Measurements from ENCODE around the gene GSTM3.

GSTM3 gene

DNA sequence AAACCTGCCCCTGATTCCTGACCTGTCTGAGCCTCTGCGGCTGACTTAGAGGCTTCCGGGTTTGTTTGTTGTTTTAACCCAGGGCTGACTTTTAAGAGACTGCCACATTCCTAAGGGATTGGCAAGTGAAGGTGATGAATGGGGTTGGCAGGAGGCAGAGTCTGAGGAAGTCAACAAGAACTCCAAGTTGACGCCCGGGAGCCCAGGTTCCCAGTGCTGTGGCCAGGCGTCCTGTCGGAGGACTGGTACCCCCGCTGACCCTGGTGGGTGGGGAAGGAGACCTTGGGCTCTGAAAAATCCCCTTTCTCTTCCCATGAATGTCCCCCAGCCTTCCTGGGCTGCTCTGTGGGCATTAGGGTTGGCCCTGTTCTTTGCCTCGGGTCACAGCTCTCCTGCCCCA is 42.6 kb upstream of the GSTM3 start:
- Histone ChIP-seq H3K9me3 (ENCODE audit: insufficient read depth, low read depth, low read length) (peaks cover 12% of the 10 kb centered on the region), H3K4me3 (ENCODE audit: low read length) (no peak overlapping the region), H3K36me3 (ENCODE audit: insufficient read depth, low read depth, low read length) (no peaks in the 10 kb centered on the region), H3K27me3 (ENCODE audit: insufficient read depth, low read length) (no peaks in the 10 kb centered on the region), H3K4me1 (ENCODE audit: insufficient read depth, low read length) (peaks cover 7% of the 10 kb centered on the region), H3K27ac (ENCODE audit: low read length) (no peak overlapping the region), H3K9ac (ENCODE audit: low read depth, low read length) (peak overlapping the region; percentile 24; the same call in 1 of the 2 replicates)

DNA sequence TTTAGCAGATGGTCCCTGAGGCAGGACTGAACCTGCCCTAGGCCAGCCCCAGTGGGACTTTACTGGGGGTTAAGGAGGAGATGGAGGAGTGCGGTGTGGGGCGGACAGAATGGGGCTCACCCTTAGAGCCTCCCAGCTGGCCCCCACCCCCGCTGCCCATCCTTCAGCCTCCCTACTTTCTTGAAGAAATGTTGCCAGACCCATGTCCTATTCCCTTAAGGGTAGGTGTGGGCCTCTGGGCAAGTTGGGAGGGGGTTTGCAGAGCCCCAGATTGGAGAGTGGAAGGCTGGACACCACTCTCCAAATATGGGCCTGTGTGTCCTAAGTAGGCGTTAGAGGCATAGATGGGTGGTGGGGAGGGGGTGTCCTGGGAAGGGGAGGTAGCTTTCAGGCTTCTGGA is 42.1 kb upstream of the GSTM3 start:
- Histone ChIP-seq H3K9me3 (ENCODE audit: insufficient read depth, low read depth, low read length) (peaks cover 12% of the 10 kb centered on the region), H3K9ac (ENCODE audit: low read depth, low read length) (peak overlapping the region; percentile 24; the same call in 1 of the 2 replicates), H3K36me3 (ENCODE audit: insufficient read depth, low read depth, low read length) (no peaks in the 10 kb centered on the region), H3K4me1 (ENCODE audit: insufficient read depth, low read length) (peaks cover 7% of the 10 kb centered on the region), H3K27ac (ENCODE audit: low read length) (no peak overlapping the region), H3K4me3 (ENCODE audit: low read length) (no peak overlapping the region), H3K27me3 (ENCODE audit: insufficient read depth, low read length) (no peaks in the 10 kb centered on the region)

DNA sequence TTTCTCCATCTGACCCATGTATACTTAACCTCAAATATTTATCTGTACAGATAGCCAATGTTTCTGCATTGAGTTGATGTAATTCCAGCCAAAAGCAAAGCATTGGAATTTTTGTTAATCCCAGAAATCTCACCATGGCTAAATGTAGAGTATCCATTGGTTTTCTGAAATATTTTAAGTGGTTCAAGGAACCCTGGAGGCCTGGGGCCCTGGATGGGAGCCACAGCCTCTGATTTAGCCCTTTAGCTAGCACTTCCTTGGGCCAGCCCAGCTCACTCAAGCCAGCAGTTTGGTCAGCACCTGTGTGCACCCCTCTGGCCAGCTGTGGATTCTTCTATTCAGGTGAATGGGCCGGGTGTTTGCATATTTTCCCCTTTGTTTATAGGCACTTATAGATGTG is 41.7 kb upstream of the GSTM3 start:
- no peak overlapping the region for H3K27ac ChIP-seq (ENCODE audit: low read length)
- no peak overlapping the region for H3K9ac ChIP-seq (ENCODE audit: low read depth, low read length)

DNA sequence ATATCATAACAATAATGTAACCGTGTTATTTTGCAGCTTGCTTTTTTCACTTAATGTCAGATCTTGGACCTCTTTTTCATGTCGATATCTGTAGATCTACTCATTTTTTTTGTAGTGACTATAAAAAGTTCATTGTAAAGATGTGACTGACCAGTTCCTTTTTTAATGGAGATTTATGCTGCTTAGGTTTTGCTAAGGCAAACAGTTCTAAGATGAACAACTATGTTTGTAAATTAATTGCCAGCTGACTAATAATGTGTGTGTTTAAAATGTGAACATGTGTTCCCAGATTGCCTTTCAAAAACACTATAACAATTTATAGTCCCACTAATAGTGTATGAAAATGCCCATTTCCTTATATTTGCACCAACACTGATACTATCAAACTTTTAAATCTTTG is 41.0 kb upstream of the GSTM3 start:
- Histone ChIP-seq H3K27me3 (ENCODE audit: insufficient read depth, low read length) (no peaks in the 10 kb centered on the region), H3K9me3 (ENCODE audit: insufficient read depth, low read depth, low read length) (peaks cover 12% of the 10 kb centered on the region), H3K4me1 (ENCODE audit: insufficient read depth, low read length) (peaks cover 7% of the 10 kb centered on the region), H3K4me3 (ENCODE audit: low read length) (no peak overlapping the region), H3K9ac (ENCODE audit: low read depth, low read length) (no peak overlapping the region), H3K36me3 (ENCODE audit: insufficient read depth, low read depth, low read length) (no peaks in the 10 kb centered on the region), H3K27ac (ENCODE audit: low read length) (no peak overlapping the region)

More for the DNA sequence above, 41.7 kb upstream of the GSTM3 start:
- Histone ChIP-seq H3K9me3 (ENCODE audit: insufficient read depth, low read depth, low read length) (peaks cover 12% of the 10 kb centered on the region), H3K4me3 (ENCODE audit: low read length) (no peak overlapping the region), H3K4me1 (ENCODE audit: insufficient read depth, low read length) (peaks cover 7% of the 10 kb centered on the region), H3K27me3 (ENCODE audit: insufficient read depth, low read length) (no peaks in the 10 kb centered on the region), H3K36me3 (ENCODE audit: insufficient read depth, low read depth, low read length) (no peaks in the 10 kb centered on the region)

DNA sequence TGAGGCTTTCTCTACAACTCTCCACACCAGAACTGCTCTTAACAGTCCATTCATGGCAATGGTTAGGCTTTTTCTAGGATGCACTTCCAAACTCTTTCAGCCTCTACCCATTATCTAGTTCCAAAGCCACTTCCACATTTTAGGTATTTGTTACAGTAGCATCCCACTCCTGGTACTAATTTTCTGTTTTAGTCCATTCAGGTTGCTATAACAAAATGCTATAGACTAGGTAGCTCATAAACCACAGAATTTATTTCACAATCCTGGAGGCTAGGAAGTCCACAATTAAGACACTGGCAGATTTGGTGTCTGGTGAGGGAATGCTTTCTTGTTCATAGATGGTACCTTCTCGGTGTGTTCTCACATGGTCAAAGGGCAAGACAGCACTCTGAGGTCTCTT is 40.1 kb upstream of the GSTM3 start:
- peaks cover 12% of the 10 kb centered on the region for H3K9me3 ChIP-seq (ENCODE audit: insufficient read depth, low read depth, low read length)
- no peak overlapping the region for H3K9ac ChIP-seq (ENCODE audit: low read depth, low read length)
- no peaks in the 10 kb centered on the region for H3K36me3 ChIP-seq (ENCODE audit: insufficient read depth, low read depth, low read length)
- H3K27ac ChIP-seq (ENCODE audit: low read length): no peak overlapping the region
- H3K27me3 ChIP-seq (ENCODE audit: insufficient read depth, low read length): no peaks in the 10 kb centered on the region
- peaks cover 7% of the 10 kb centered on the region for H3K4me1 ChIP-seq (ENCODE audit: insufficient read depth, low read length)
- no peak overlapping the region for H3K4me3 ChIP-seq (ENCODE audit: low read length)

DNA sequence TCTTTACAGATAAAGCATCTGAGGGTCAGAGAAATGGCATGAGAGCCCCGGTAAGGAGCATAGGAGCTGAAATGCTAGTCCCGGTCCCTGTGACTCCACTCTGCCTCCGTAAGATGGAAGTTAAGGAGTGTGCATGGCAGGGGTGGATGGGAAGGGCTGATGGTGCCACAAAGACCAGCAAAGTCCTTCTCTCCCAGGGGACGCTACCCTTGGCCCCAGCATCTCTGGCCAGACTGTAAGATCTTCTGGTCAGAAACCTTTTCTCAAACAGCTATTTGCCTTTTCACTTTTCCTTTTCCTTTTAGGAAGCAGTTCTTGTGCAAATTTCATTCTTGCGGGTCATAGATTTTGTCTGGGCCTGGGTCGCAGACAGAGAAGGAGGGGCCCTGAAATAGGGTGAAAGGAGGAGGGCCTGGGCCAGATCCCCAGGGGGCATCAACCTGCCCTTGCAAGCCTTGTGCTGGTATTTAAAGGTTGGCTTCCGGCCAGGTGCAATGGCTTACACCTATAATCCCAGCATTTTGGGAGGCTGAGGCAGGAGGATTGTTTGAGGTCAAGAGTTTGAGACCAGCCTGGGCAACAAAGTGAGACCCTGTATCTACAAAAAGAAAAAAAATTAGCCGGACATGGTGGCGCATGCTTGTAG is 37.3 kb upstream of the GSTM3 start:
- H3K9me3 ChIP-seq (ENCODE audit: insufficient read depth, low read depth, low read length): peaks cover 12% of the 10 kb centered on the region
- H3K9ac ChIP-seq (ENCODE audit: low read depth, low read length): no peak overlapping the region
- no peaks in the 10 kb centered on the region for H3K36me3 ChIP-seq (ENCODE audit: insufficient read depth, low read depth, low read length)
- H3K27me3 ChIP-seq (ENCODE audit: insufficient read depth, low read length): 0 out of 2 replicates have a peak, but pooled peaks cover 5% of the 10 kb centered on the region
- no peak overlapping the region for H3K27ac ChIP-seq (ENCODE audit: low read length)
- H3K4me3 ChIP-seq (ENCODE audit: low read length): no peak overlapping the region
- H3K4me1 ChIP-seq (ENCODE audit: insufficient read depth, low read length): peaks cover 3% of the 10 kb centered on the region

DNA sequence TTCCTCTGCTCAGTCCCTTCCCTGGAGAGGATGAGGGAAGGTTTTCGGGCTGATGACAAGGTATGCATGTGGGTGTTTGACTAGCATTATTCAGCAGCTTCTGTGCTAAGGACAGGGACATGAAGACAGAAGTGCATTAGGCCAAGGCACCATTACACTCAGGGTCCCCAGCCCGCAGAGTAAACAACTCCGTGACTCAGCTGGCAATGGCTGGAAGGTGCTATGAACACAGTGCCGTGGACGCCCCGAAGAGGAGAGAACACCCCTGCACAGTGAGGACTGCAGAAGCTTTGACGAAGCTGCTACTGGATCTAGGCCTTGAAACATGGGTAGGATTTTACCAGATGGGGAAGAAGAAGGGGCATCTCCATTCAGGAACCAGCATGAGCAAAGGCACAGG is 36.6 kb upstream of the GSTM3 start:
- Histone ChIP-seq H3K9me3 (ENCODE audit: insufficient read depth, low read depth, low read length) (peaks cover 12% of the 10 kb centered on the region), H3K4me3 (ENCODE audit: low read length) (no peak overlapping the region), H3K36me3 (ENCODE audit: insufficient read depth, low read depth, low read length) (no peaks in the 10 kb centered on the region), H3K4me1 (ENCODE audit: insufficient read depth, low read length) (no peaks in the 10 kb centered on the region; the same call in 1 of the 2 replicates), H3K27ac (ENCODE audit: low read length) (no peak overlapping the region), H3K9ac (ENCODE audit: low read depth, low read length) (no peak overlapping the region), H3K27me3 (ENCODE audit: insufficient read depth, low read length) (0 out of 2 replicates have a peak, but pooled peaks cover 10% of the 10 kb centered on the region)

DNA sequence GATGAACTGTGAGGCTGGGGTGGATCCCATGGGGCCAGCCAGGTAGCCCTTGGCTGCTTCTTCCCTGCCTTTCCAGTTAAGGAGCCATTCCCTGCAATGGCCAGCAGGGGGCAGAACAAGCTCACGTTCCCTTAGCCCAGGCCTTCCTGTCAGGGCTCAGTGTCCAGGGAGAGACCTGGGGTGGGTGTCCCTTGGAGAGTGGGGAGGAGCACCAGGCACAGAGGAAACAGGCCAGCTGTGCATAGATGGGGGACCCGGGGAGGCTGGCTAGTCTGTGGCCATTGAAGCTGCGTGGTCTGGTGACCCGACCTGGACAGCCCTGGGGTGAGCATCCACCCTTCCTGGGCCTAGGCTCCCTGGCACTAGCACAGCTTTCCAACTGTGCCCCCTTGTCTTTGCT is 36.1 kb upstream of the GSTM3 start:
- Histone ChIP-seq H3K4me3 (ENCODE audit: low read length) (no peak overlapping the region), H3K36me3 (ENCODE audit: insufficient read depth, low read depth, low read length) (no peaks in the 10 kb centered on the region), H3K27ac (ENCODE audit: low read length) (no peak overlapping the region), H3K9me3 (ENCODE audit: insufficient read depth, low read depth, low read length) (peaks cover 12% of the 10 kb centered on the region), H3K4me1 (ENCODE audit: insufficient read depth, low read length) (no peaks in the 10 kb centered on the region), H3K9ac (ENCODE audit: low read depth, low read length) (no peak overlapping the region), H3K27me3 (ENCODE audit: insufficient read depth, low read length) (0 out of 2 replicates have a peak, but pooled peaks cover 10% of the 10 kb centered on the region)

DNA sequence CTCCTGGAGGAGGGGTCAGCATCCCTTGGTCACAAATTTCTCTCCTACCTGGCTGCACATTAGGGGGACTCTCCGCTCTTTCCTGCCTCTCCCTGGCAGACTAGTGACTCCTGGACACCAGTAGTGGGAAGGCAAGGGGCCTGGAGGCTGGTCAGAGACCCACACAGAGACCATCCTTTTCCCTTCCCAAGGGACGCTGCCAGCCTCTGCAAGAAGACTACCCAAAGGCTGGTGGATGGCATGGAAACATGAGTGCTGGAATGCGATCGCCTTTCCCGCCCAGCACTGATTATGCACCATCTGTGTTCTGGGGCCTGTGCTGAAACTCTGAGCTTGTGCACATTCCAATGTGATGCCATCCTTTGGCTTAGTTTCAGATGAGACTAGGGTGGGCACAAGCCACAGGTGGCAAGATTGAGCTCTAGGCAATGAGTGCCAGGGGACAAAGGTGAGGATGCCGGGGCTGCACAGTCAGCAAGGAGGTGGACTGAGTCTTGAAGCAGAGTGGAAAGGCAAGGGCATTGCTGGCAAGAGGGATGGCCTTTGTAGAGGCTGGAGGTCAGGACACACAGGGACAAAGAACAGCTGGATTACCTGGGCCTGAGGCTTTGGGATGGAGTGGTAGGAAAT is 35.5 kb upstream of the GSTM3 start:
- H3K27me3 ChIP-seq (ENCODE audit: insufficient read depth, low read length): 0 out of 2 replicates have a peak, but pooled peaks cover 10% of the 10 kb centered on the region
- peaks cover 12% of the 10 kb centered on the region for H3K9me3 ChIP-seq (ENCODE audit: insufficient read depth, low read depth, low read length)
- H3K4me3 ChIP-seq (ENCODE audit: low read length): no peak overlapping the region
- H3K36me3 ChIP-seq (ENCODE audit: insufficient read depth, low read depth, low read length): no peaks in the 10 kb centered on the region
- H3K27ac ChIP-seq (ENCODE audit: low read length): no peak overlapping the region
- H3K9ac ChIP-seq (ENCODE audit: low read depth, low read length): no peak overlapping the region
- H3K4me1 ChIP-seq (ENCODE audit: insufficient read depth, low read length): no peaks in the 10 kb centered on the region

DNA sequence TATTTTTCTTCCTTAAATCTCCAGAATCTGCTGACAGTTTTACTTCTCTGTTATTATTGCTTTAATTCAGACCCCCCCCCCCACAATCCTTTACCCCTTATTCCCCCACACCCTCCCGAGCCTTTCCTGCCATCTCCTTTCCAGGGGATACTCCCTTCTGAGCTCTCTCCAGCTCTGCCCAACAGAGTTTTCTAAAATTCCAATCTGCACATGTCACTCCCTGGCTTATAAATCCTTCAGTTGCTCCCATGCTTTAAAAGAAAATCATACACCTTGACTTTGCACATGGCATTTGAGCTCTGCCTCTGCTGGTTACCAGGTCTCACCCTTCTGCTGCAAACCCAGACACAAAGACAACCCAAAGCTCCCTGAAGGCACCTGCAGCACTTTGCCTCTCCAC is 34.6 kb upstream of the GSTM3 start:
- Histone ChIP-seq H3K9ac (ENCODE audit: low read depth, low read length) (no peak overlapping the region), H3K4me3 (ENCODE audit: low read length) (no peak overlapping the region), H3K27me3 (ENCODE audit: insufficient read depth, low read length) (0 out of 2 replicates have a peak, but pooled peaks cover 10% of the 10 kb centered on the region), H3K27ac (ENCODE audit: low read length) (no peak overlapping the region), H3K36me3 (ENCODE audit: insufficient read depth, low read depth, low read length) (no peaks in the 10 kb centered on the region), H3K9me3 (ENCODE audit: insufficient read depth, low read depth, low read length) (peaks cover 3% of the 10 kb centered on the region; the same call in 1 of the 2 replicates), H3K4me1 (ENCODE audit: insufficient read depth, low read length) (no peaks in the 10 kb centered on the region)

DNA sequence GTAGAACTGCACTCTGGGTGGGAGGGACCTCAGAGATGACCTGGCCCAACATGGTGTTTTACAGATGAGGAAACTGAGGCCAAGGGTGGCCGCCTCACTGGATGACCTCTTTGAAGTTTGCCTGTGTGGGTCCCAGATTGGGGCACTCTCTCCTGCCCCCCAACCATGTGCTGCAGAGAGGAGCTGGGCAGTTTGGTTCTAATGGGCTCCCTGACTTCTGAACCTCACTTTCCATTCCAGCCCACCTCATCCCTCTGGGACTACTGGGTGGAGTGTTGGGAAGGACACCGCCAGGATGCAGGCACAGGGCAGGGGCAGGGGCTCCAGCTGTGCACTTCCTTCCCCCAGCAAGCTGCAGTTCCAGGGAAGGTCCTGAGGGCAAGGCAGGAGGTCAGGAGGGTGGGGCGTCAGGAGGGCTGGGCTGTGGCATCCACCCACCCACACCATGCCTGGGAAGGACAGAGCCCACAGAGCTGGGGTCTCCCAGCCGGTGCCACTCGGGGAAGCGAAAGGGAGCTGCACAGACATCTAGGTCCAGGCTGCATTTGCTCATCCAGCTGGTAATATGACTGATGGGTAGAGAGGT is 33.2 kb upstream of the GSTM3 start:
- no peak overlapping the region for H3K27ac ChIP-seq (ENCODE audit: low read length)
- no peaks in the 10 kb centered on the region for H3K4me1 ChIP-seq (ENCODE audit: insufficient read depth, low read length)
- H3K9me3 ChIP-seq (ENCODE audit: insufficient read depth, low read depth, low read length): no peaks in the 10 kb centered on the region
- no peak overlapping the region for H3K4me3 ChIP-seq (ENCODE audit: low read length)
- H3K36me3 ChIP-seq (ENCODE audit: insufficient read depth, low read depth, low read length): no peaks in the 10 kb centered on the region
- 0 out of 2 replicates have a peak, but pooled peaks cover 10% of the 10 kb centered on the region for H3K27me3 ChIP-seq (ENCODE audit: insufficient read depth, low read length)
- no peak overlapping the region for H3K9ac ChIP-seq (ENCODE audit: low read depth, low read length)

Measured in iPS-20b (cell line).